ENCODE data around the gene PTCHD1. TPM values are rescaled to one million over a fixed set of nuclear protein-coding genes. Genes with fewer than 3 reads are reported as not detected.

The PTCHD1 gene
- polyA plus RNA-seq (2012; ENCODE audit: low read depth, missing spikeins): not detected

GRCh38 chrX:23334848-23335599, at the start of gene PTCHD1:
Gene PTCHD1 (plus strand): TSS chrX:23334849. CDS start chrX:23334876, 27 bp downstream.
- DNase-seq (ENCODE audit: insufficient read length, low spot score): no peak
- TF ChIP-seq POLR2A (IDR thresholded peaks at IDR 0.05; ENCODE audit: low read depth, low read length) (no peak), PAX5 (IDR thresholded peaks at IDR 0.05; ENCODE audit: insufficient read depth, low read length, severe bottlenecking) (no peak)
- no peak for FAIRE-seq

DNA sequence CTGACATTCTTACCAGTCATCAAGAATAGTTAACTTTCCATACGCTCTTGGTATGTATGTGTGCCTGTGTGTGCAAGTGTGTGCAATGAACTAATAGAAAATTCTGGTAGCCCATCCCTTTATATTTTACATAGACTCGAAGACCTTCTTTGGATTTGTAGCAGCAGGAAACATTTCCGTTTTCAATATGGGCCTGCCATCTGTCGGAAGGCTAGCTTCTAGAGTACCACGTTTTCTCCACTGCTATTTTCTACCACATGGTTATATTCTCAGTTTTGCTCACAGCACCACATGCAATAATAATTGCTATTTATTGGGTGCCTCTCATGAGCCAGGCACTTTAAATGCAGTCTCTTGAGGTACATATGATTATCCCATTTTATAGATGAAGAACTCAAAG, 47.9 kb upstream of the PTCHD1 start:
- DNase-seq (ENCODE audit: insufficient read length, low spot score): no peak
- TF ChIP-seq TAF1 (IDR thresholded peaks at IDR 0.05; ENCODE audit: low read depth, low read length) (no peak), SPI1 (IDR thresholded peaks at IDR 0.05; ENCODE audit: low read depth, low read length) (no peak), PAX5 (IDR thresholded peaks at IDR 0.05; ENCODE audit: insufficient read depth, low read length, severe bottlenecking) (no peak), POLR2A (IDR thresholded peaks at IDR 0.05; ENCODE audit: low read depth, low read length) (no peak), POU2F2 (IDR thresholded peaks at IDR 0.05; ENCODE audit: low read depth, low read length) (no peak), POLR2AphosphoS5 (IDR thresholded peaks at IDR 0.05; ENCODE audit: low read depth, low read length) (no peak)
- no peak for FAIRE-seq

DNA sequence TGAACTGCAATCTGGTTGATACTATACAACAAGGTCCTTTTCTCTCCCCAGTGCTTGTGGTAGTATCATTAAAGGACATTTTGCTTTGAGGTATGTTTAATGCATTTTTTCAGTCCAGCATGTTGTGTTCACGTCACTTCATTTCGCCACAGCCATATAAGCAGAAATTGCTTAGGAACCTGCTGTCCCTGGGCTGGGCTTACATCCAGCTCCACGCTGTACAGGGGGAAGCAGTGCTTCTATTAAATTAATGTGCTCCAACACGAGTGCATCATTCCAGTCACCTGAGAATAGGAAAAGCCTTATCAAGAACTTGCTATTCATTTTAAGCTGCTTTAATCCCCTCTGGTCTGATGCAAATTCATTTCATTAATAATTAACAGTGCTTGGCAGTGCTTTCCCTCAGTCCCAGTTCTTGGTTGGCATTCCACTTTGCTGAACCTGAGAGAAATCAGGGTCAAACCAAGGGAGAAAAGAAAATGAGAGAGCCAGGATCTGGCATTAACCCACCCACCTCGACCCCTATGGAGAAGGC, 47.4 kb upstream of the PTCHD1 start:
- TF ChIP-seq POU2F2 (IDR thresholded peaks at IDR 0.05; ENCODE audit: low read depth, low read length) (no peak), SPI1 (IDR thresholded peaks at IDR 0.05; ENCODE audit: low read depth, low read length) (no peak), POLR2AphosphoS5 (IDR thresholded peaks at IDR 0.05; ENCODE audit: low read depth, low read length) (no peak), TAF1 (IDR thresholded peaks at IDR 0.05; ENCODE audit: low read depth, low read length) (no peak), POLR2A (IDR thresholded peaks at IDR 0.05; ENCODE audit: low read depth, low read length) (no peak), PAX5 (IDR thresholded peaks at IDR 0.05; ENCODE audit: insufficient read depth, low read length, severe bottlenecking) (no peak)
- FAIRE-seq (no peak), DNase-seq (ENCODE audit: insufficient read length, low spot score) (no peak)

- FAIRE-seq: no peak
- no peak for DNase-seq (ENCODE audit: insufficient read length, low spot score)
- TF ChIP-seq POLR2AphosphoS5 (IDR thresholded peaks at IDR 0.05; ENCODE audit: low read depth, low read length): no peak
Observed at GRCh38 chrX:23292354-23292987, 42.2 kb upstream of the PTCHD1 start.

- no peak for DNase-seq (ENCODE audit: insufficient read length, low spot score)
- no peak for FAIRE-seq
- no peak for TF ChIP-seq POLR2AphosphoS5 (IDR thresholded peaks at IDR 0.05; ENCODE audit: low read depth, low read length)
- TF ChIP-seq POU2F2 (IDR thresholded peaks at IDR 0.05; ENCODE audit: low read depth, low read length): no peak
- no peak for TF ChIP-seq SPI1 (IDR thresholded peaks at IDR 0.05; ENCODE audit: low read depth, low read length)
- TF ChIP-seq PAX5 (IDR thresholded peaks at IDR 0.05; ENCODE audit: insufficient read depth, low read length, severe bottlenecking): no peak
- TF ChIP-seq POLR2A (IDR thresholded peaks at IDR 0.05; ENCODE audit: low read depth, low read length): no peak
- no peak for TF ChIP-seq TAF1 (IDR thresholded peaks at IDR 0.05; ENCODE audit: low read depth, low read length)
Observed at GRCh38 chrX:23292988-23293651, 41.5 kb upstream of the PTCHD1 start.

DNA sequence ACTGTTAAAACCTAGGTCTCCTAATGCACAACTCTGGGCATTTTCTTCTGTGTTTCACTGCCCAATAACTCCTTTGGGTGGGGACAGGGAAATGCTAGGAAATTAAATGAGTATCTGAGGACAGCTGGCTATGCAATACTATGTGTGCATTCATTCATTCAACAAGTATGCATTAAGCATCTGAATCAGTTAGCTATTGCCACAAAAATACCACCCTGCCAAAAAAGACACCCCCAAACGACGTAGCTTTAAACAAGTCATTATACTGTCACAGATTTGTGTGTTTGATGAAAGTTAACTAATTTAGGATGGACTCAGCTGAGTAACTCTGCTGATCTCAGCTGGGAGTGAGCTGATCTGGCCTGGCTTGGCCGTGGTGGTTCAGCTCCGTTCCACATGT, 29.8 kb upstream of the PTCHD1 start:
- DNase-seq (ENCODE audit: insufficient read length, low spot score) (no peak), FAIRE-seq (no peak)
- TF ChIP-seq POLR2A (IDR thresholded peaks at IDR 0.05; ENCODE audit: low read depth, low read length): no peak
- no peak for TF ChIP-seq POLR2AphosphoS5 (IDR thresholded peaks at IDR 0.05; ENCODE audit: low read depth, low read length)
- no peak for TF ChIP-seq POU2F2 (IDR thresholded peaks at IDR 0.05; ENCODE audit: low read depth, low read length)
- TF ChIP-seq PAX5 (IDR thresholded peaks at IDR 0.05; ENCODE audit: insufficient read depth, low read length, severe bottlenecking): no peak
- no peak for TF ChIP-seq SPI1 (IDR thresholded peaks at IDR 0.05; ENCODE audit: low read depth, low read length)
- TF ChIP-seq TAF1 (IDR thresholded peaks at IDR 0.05; ENCODE audit: low read depth, low read length): no peak

DNA sequence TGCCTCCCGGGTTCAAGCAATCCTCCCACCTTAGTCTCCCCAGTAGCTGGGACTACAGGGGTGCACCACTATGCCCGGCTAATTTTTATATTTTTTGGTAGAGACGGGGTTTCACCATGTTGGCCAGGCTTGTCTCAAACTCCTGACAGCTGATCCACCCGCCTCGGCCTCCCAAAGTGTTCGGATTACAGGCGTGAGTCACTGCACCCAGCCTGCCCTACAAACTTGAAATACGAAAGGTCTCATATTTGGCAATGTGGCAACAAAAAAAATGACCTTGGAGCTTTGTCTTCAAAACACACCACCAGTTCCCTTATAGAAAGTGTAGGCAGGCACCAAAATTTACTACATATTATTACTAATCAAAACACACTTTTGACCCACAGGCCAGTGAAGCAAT, 22.9 kb upstream of the PTCHD1 start:
- DNase-seq (ENCODE audit: insufficient read length, low spot score): no peak
- TF ChIP-seq SPI1 (IDR thresholded peaks at IDR 0.05; ENCODE audit: low read depth, low read length): no peak
- no peak for TF ChIP-seq POU2F2 (IDR thresholded peaks at IDR 0.05; ENCODE audit: low read depth, low read length)
- no peak for TF ChIP-seq POLR2AphosphoS5 (IDR thresholded peaks at IDR 0.05; ENCODE audit: low read depth, low read length)
- no peak for TF ChIP-seq PAX5 (IDR thresholded peaks at IDR 0.05; ENCODE audit: insufficient read depth, low read length, severe bottlenecking)
- TF ChIP-seq POLR2A (IDR thresholded peaks at IDR 0.05; ENCODE audit: low read depth, low read length): no peak
- TF ChIP-seq TAF1 (IDR thresholded peaks at IDR 0.05; ENCODE audit: low read depth, low read length): no peak
- no peak for FAIRE-seq

- FAIRE-seq (no peak), DNase-seq (ENCODE audit: insufficient read length, low spot score) (no peak)
- TF ChIP-seq TAF1 (IDR thresholded peaks at IDR 0.05; ENCODE audit: low read depth, low read length) (no peak), POLR2A (IDR thresholded peaks at IDR 0.05; ENCODE audit: low read depth, low read length) (no peak), PAX5 (IDR thresholded peaks at IDR 0.05; ENCODE audit: insufficient read depth, low read length, severe bottlenecking) (no peak), POLR2AphosphoS5 (IDR thresholded peaks at IDR 0.05; ENCODE audit: low read depth, low read length) (no peak), POU2F2 (IDR thresholded peaks at IDR 0.05; ENCODE audit: low read depth, low read length) (no peak), SPI1 (IDR thresholded peaks at IDR 0.05; ENCODE audit: low read depth, low read length) (no peak)
Observed at GRCh38 chrX:23312136-23312535, 22.5 kb upstream of the PTCHD1 start.
